NCI-H1417 treated with DMSO at 0.1 percent for 48 hours (cell line): ENCODE measurements around the gene SCAPER.

ENCODE experiments used
- DNase-seq: peaks from one replicate; lab custom pipeline; 2025; lab: John Stamatoyannopoulos, UW

SCAPER gene

DNA sequence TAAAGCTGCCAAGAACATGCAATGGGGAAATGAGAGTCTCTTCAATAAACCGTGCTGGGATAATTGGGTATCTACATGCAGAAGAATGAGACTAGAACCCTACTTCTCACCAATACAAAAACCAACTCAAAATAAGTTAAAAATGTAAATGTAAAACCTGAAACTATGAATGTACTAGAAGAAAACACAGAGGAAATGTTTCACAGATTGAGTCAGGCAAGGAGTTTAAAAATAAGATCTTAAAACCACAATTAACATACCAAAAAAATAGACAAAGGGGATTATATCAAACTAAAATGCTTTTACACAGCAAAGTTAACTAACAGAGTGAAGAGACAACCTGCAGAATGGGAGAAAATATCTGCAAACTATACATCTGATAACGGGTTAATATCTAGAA, 478.2 kb downstream of the SCAPER start:
- no peak for DNase-seq

DNA sequence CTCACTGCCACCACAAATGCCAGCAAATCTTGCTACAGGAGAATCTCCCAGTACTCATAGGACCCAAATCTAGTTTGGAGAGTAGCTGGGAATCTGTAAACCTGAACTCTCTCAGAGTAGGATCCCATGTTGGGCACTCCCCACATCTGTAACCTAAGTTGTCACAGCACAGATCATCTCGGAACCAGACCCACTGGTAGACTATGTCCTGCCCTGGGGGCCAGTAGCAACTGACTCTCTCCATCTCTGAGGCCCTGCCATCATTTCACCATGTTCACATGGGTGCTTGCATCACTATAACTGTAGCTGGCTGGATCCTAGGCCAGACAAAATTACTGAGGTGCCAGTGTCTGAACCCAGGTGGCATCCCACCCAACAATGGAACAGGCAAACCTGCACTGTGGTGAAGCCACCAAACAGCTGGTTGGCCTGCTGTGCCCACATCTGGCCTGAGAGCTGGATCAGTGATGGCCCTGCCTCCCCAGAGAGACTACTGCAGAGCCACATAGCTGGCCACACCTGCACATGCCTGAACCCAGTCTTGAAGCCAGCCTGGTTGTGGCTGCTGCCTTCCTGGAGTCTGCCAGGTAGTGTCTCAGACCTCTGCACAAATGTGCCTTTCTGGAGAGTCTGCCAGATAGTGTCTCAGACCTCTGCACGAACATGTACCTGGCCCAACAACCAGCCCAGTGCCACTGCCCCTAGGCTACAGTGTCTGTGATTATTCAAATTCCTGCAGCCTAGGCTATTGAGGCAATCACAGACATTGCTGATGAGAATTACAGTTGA, 486.6 kb downstream of the SCAPER start:
- no peak for DNase-seq

GRCh38 chr15:76401285-76401684, 503.9 kb downstream of the SCAPER start:
- DNase-seq, result no peak

- peak; percentile 88 for DNase-seq
Observed at GRCh38 chr15:76398317-76399104, 506.6 kb downstream of the SCAPER start.

DNA sequence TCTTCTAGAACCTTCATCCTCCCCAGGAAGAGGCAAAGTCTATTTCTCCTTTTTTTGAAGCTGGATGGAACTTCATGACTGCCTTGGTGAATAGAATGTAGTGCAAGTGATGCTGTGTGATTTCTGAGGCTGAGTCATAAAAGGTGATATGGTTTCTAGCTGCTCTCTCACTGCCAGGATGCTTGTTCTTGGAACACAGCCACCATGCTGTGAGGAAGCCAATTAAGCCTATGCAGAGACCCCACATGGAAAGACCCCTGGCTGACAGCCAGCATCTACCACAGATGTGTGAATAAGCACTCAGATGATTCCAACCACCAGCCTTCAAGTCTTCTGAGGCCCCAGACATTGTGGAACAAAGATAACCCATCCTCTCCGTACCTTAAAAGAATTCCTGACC, 511.5 kb downstream of the SCAPER start:
- DNase-seq, result peak; percentile 4

DNA sequence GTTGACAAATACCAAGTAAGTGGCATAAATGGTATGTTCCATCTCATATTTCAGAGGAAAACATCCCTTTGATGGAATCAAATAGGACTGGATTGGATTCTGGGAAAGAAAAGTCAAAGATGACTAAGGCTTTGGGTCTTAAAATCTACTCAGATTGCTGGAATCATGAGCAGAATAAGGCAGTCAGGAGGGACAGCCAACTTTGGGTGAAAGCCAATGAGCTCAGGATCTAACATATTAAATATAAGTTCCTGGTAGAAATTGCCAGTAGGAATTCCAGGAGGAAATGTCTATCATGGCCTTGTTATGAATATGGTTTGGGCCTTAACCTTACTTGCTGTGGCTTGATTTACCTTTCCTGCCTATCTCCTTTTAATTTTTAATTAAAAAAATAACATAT, 513.3 kb downstream of the SCAPER start:
- DNase-seq, result no peak

DNA sequence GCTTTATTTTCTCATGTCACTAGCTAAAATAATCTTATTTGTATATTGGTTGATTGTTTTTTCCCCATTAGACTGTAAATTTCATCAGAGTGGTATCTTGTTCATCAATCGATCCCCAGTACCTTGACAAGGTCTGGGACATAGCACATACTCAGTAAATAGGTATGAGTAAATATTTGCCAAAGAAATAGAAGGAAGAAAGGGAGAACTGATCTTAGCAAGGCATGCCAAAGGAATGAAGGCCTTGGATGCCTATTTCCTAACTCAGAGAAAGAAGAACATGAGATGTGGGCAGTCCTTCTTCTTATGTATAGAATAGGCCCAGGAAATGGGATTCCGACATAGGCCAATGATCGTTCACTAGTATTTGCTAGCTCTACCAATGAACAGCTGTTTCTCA, 513.8 kb downstream of the SCAPER start:
- DNase-seq, result no peak

- DNase-seq, result no peak
Observed at GRCh38 chr15:76390571-76390970, 514.6 kb downstream of the SCAPER start.

GRCh38 chr15:76386926-76387325, 518.2 kb downstream of the SCAPER start:
- no peak for DNase-seq

- DNase-seq, result no peak
Observed at GRCh38 chr15:76386178-76386577, 519.0 kb downstream of the SCAPER start.

DNA sequence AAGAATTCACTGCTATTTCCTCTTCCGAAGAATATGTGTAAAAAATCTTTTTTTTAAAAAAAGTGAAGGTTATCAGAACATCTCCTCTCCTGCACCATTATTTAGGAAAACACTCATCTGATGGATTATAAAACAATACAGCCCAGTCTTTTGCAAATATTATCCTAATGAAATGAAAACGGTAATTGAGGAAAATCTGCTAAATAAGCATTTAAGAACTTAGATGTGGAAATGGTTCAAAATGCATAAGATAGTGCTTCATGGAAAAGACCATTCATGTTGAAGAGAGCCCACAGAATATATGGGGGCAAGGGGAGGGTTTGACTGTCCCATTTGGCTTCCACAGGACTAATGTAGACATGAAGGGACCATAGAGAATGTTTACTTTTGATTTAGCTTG, 520.7 kb downstream of the SCAPER start:
- no peak for DNase-seq

- DNase-seq, result no peak
Observed at GRCh38 chr15:76382987-76383728, 522.0 kb downstream of the SCAPER start.

DNA sequence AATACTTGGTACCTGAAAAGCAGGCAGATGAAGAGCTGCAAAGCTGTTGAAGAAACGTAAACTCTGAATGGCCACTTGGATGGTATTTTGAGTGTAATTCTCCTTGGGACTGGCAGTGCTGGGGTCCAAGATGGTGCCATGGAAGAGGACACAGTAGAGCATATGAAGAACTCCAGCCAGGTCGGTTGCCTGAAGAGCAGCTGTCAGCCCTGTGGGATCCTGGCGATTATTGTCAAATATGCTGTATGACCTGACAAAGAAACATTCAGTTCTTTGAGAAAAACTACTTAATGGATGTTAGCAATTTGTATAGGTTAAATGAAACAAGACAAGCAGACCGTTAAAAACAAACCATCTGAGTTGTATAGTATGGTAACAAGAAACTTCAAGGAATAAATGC, 523.8 kb downstream of the SCAPER start:
- DNase-seq, result no peak

DNA sequence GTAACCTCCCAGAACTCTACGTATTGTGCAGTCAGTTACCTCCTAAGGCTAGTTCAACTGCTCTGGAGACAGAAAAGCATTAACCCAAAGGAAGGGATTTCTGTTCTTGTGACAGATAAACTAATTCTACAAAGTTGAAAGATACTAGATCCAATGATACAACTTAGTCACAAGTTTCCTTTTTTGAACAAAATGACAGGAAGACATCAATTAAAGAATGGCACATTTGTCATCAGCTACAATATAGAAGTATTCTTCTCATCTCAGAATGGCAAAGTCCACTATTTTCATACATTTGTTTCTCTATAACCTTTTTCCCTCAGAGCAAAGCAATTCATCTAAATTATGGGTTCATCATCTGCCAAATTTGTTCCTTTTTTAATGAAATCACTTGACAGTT, 524.9 kb downstream of the SCAPER start:
- no peak for DNase-seq

GRCh38 chr15:76378691-76379090, 526.4 kb downstream of the SCAPER start:
- no peak for DNase-seq

DNA sequence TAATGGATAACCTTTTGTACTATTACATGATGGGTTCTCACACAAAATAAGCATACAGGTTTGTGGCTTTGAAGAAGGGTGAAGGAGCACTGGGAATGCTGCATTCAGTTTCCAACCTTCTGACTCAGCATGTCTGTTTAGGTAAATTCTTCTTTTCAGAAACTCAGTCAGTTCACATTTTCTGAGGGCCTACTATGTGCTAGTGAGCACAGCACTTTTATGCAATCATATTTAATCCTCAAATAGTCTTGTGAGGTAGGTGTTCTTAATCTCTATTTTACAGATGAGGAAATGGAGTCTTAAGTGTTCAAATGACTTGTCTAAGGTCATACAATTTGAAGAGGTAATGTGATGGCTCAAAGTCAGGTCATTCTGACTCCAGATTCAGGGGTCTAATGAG, 527.4 kb downstream of the SCAPER start:
- DNase-seq, result no peak

DNA sequence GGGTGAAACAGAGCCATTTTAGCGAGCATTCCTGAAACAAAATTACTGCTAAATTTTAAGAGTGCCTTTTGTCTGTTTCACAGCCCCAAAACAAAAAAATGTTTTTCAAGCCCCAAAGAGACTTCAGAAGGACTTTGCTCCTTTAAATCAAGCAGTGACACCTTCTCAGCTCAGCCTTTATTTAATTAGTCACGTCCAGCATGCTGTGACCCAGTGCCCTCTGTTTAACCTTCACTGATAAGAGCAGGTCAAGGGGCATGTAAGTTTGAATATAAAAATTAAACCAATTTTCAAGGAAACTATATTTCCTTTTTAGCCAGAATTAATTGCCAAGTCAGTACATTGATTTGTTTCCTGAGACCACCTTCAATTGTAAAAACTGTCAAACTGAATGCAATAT, 527.9 kb downstream of the SCAPER start:
- no peak for DNase-seq

DNA sequence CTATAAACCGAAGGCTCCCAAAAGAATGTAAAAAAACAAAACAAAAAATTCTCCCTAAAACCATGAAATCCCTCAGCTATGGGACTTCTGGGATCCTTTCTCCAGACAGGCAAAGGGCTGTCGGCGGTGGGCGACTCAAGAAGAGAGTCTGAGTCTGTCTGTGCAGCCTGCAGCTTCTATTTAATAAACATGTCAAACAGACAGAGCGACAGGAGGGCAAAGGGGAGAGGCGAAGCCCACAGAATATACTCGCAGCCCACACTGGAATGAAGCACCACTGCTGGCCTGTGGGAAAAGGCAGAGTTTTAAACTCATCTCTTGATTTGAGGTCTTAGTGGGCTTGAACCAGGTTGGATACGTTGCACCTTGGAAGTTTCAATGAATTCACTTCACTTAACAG, 528.3 kb downstream of the SCAPER start:
- no peak for DNase-seq

DNA sequence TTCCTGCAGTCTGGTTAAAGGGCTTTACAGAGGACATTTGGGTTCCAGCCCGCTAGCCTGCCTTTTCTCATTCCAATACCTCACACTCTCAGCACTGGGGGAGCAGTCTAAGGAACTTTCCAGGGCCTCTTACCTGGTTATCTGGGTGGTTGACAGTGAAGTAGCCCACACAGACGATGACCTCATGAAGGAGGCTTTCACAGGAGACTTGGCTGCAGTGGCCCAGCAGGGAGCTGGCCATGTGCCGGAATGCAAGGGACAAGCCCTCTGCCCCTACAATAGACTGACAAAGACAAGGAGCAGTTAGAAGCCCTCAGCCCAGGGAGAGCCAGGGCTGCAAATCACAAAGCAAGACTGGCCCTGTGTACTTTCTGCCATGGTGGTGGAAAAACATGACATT, 529.1 kb downstream of the SCAPER start:
- no peak for DNase-seq

DNA sequence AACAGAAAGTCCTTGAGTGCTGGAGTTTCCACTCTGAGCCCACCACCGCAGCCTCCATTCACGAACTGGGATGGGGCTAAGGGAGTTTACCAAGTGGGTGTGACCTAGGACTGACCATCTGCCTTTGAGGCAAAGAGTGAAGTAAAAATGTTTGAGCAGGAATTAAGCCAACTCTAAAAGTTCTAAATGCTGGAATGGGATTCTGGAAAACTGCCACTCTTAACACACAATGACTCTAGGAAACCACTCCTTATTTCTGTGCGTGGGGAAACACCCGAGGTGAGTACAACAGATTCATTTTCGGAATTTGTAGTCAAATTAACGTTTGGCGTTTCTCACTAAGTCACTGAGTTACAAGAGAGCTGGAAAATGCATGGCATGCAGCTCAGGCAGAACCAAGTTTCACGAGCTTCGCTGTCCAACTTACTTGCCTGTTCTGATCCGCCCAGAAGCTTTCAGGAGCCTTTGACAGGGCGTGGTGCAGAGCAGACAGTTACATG, 537.0 kb downstream of the SCAPER start:
- DNase-seq, result no peak

DNA sequence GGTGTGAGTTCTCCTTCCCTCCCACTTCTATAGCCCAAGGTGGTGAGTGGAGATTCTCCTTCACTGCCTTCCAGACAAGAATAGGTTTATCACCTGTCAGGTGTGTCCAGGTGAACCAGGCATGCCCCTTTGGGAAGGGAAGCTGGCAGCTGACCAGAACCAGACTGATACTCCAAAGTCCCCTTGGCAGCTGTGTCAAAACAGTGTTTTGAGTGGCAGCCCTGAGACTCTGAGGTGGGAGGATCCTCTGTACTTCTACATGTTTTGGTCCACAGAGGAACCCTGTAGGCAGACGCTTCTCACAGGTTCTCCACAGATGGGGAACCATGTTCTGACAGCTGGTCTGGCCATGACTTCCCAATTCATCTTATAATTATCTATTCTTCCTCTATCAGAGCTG, 538.4 kb downstream of the SCAPER start:
- DNase-seq, result no peak

GRCh38 chr15:76363251-76363650, 541.9 kb downstream of the SCAPER start:
- no peak for DNase-seq

- no peak for DNase-seq
Observed at GRCh38 chr15:76360416-76360815, 544.7 kb downstream of the SCAPER start.
